Measurements from ENCODE around the gene PIK3R5.

Gene PIK3R5

DNA sequence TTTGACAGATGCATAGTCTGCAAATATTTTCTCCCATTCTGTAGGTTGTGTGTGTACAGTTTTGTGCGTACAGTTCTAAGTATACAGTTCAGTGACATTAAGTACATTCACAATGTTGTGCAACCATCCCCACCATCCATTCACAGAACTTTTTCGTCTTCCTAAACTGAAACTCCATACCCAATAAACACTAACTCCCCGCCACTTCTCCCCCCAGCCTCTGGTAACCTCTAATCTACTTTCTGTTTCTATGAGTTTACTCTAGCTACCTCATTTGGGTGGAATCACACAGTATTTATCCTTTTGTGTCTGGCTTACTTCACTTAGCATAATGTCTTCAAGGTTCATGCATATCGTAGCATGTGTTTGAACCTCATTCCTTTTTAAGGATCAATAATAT is 14.3 kb downstream of the PIK3R5 start:
- no peak for DNase-seq

- DNase-seq = no peak
These were observed 16.3 kb downstream of the PIK3R5 start for GRCh38 chr17:8949061-8949661.

DNA sequence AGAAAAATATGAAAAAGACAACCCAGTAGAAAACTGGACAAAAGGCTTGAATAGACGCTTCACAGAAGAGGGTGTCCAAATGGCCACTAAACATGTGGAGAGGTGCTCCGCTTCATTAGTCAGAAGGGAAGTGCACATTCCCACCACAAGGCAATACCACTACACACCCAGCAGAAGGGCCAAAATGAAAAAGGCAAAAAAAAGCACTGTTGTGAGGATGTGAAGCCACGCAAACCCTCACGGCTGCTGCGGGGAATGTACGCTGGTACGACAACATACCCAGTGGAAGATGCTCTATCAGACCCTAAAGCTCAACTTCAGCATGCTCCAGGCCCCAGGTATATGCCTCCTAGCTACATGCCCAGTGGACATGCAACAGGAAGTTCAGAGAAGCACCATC is 17.0 kb downstream of the PIK3R5 start:
- DNase-seq = no peak

- no peak for DNase-seq
These were observed 18.3 kb downstream of the PIK3R5 start for GRCh38 chr17:8947201-8947600.

- no peak for DNase-seq
These were observed 19.0 kb downstream of the PIK3R5 start for GRCh38 chr17:8946476-8946875.

GRCh38 chr17:8946071-8946470 is 19.4 kb downstream of the PIK3R5 start:
- no peak for DNase-seq

DNA sequence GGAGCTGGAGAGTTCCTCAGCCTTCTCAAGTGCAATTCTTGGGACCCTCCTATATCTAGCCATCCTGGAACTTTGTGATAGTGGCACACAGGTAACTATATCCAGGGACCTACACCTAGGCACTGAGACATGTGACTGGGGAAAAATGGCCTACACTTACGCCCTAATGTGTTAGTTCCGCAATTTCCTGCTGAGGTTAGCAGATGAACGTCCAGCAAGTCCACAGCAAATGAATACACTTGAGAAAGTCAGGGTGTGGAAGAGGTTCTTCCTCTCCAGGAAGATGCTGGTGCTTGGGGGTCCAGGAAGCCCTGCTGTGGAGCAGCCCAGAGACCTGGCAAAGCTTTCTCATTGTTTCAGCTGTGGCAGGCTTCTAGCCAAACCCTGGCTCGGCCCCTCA is 20.8 kb downstream of the PIK3R5 start:
- DNase-seq = no peak

DNA sequence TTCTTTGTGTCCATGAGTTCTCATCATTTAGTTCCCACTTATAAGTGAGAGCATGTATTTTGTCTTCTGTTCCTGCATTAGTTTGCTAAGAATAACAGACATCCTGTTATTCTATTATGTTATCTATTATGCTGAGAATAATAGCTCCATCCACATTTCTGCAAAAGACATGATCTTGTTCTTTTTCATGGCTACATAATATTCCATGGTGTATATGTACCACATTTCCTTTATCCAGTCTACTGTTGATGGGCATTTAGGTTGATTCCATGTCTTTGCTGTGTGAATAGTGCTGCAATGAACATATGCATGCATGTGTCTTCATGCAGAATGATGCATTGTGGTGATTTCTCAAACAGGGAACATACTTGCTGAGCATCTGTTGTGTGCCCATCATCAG is 21.4 kb downstream of the PIK3R5 start:
- no peak for DNase-seq

- DNase-seq = peak; percentile 18
These were observed 23.4 kb downstream of the PIK3R5 start for GRCh38 chr17:8941980-8942622.

GRCh38 chr17:8941520-8941919 is 24.0 kb downstream of the PIK3R5 start:
- peak; percentile 29 for DNase-seq

DNA sequence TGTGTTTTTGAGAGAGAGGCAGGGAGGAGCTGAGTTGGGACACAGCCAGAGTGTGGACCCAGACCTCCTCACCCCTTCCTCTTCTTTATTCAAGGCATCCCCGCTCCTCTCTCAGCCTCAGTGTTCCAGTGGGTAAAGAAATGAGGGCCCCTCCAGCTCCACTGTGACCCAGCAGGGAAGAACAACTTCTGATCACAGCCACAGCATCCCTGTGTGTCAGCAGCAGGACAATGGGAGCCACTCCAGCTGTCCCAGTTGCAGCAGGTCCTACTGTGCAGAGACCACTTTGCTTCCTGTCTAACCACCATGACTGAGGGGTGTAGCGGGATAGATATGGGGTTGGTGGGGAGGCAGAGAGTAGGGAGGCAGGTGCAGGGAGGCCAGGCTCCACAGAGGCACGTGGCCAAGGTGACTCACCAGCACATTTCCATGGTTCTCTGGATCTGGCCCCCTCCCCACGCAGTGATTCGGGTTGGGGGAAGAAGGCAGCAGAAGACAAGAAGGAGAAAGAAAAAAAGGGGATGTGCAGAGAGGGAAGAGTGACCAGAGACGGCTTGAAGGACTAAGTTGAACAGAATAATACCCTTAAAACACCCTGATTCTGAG is 24.5 kb downstream of the PIK3R5 start:
- no peak for DNase-seq

DNA sequence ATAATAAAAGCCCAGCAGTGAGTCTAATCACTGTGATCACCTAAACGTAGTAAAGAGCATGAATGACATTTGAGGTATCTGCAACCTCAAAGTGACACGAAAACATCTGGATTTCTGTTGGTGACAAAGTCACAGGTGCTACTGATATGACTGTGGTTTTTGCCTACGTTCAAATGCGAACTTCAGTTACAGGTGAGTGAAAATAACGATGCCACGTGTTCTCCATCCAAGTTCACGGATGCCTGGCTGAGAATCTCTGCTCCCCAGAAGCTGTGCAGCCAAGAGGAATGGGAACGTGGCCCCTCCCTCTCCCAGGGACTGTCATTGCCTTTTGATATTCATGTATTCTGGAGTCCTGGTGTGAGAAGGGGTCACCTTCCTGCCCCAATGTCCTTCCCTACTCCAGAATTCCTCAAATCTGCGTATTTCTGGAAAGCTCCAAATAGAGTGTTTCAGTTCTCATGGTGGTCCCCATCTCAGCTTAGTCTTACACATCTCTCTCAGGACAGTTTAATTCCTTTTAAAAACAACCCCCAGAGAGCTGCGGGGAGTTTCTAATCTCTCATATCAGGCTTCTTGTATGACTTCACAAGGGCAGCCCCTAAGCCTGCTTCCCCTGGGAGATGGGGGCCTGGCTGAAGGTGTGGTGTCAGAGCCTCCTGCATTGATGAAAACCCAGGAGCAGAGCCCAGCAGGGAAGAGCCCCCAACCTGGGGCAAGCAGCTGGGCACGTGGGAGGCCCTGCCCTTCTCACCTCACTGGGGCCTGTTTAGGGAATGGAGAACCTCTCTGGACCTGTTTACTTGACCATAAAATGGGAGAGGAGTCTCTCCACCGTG is 25.8 kb downstream of the PIK3R5 start:
- no peak for DNase-seq

DNA sequence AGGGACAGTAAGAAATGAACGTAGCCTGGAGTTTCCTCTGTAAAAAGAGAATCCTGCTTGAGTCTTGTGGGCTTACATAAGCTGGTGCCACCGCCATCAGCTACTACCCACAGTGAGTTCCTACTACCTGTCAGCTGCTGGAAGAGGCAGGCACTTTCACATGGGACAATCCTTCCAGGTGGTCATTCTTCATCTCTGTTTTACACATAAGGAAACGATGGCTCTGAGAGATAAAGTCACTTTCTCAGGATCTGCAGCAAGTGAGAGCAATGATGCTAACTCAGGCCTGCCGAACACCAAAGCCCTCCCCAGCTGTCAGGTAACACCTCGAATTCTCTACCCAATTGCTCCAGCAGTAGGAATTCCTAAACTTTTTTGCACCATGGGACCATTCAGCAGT is 26.6 kb downstream of the PIK3R5 start:
- no peak for DNase-seq

DNA sequence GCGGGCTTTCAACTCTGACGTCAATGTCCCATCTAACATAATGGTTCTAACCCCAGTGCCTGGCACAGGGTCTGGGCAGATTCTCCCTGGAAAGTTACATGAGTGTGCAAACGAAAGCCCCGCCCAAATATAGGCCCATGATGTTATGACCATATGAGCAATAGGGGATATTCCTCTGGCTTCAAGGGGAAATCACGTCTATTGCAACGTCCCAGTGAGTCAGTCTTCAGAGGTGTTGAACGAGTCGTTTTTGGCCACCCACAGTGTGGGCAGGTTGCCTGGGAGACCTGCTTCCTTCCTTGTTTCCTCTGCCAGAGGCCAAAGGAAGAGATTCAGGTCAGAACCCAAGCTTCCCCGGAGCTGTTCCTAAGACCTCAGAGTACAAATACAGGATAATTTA is 30.3 kb downstream of the PIK3R5 start:
- no peak for DNase-seq

DNA sequence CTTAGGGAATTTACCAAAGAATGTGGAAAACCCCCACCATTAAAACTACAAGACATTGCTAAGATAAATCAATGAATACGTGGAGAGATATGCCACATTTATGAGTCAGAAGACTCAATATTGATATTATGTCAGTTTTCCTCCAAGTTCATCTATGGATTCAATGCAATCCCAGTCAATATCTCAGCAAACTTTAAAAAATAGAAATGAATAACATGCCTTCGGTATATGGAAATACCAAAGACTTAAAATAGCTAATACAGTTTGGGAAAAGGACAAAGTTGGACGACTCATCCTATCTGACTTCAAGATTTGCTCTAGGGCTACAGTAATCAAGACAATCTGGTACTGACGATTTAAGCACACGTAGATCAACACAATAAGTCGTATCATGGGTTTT is 31.2 kb downstream of the PIK3R5 start:
- DNase-seq = no peak

DNA sequence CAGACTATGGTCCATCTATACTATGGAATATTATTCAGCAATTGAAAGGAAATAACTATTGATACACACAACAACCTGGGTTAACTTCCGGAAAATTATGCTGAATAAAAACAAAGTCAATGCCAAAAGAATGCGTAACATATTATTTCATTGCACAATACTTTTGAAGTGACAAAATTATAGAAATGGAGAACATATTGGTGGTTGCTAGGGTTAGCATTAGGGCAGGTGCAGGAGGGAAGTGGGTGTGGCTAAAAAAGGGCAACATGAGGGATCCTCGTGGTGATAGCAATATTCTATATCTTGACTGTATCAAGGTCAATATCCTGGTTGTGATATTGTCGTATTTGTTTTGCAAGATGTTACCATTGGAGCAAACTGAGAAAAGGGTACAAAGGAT is 34.9 kb downstream of the PIK3R5 start:
- no peak for DNase-seq

DNA sequence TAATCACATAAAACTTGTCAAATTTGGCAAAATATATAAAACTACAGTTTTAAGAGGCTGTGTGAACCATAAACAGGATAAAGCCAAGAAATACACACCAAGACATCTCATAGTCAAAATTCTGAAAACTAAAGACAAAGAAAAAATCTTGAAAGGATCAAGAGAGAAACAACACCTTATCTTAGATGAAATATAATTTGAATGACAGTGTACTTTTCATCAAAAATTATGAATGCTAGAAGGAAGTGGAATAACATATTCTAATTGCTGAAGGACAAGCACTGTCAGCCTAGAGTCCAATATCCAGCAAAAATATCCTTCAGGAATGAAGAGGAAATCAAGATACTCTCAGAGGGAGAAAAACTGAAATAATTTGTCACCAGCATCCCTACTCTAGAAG is 37.2 kb downstream of the PIK3R5 start:
- DNase-seq = no peak

DNA sequence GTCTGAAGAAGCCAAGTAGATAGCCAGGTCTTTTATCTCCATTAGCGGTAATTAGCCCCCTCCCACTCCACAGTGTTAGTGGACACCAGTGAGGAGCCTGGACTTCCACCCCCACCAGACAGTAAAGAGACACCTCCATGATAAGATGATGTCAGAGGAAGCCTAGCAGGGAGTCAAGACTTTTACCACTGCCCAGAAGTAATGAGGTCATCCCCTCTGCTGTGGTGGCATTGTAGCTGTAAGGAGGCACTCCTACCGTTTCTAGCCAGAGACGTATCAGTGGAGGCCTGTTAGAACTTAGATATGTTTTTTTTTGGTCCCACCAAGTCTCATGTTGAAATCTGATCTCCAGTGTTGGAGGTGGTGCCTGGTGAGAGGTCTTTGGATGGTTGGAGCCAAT is 38.1 kb downstream of the PIK3R5 start:
- DNase-seq = no peak

GRCh38 chr17:8925808-8926207 is 39.7 kb downstream of the PIK3R5 start:
- no peak for DNase-seq

GRCh38 chr17:8925141-8925540 is 40.4 kb downstream of the PIK3R5 start:
- DNase-seq = no peak

- no peak for DNase-seq
These were observed 40.9 kb downstream of the PIK3R5 start for GRCh38 chr17:8924595-8924994.

GRCh38 chr17:8923762-8924161 is 41.7 kb downstream of the PIK3R5 start:
- DNase-seq = no peak

GRCh38 chr17:8922928-8923327 is 42.6 kb downstream of the PIK3R5 start:
- DNase-seq = no peak

DNA sequence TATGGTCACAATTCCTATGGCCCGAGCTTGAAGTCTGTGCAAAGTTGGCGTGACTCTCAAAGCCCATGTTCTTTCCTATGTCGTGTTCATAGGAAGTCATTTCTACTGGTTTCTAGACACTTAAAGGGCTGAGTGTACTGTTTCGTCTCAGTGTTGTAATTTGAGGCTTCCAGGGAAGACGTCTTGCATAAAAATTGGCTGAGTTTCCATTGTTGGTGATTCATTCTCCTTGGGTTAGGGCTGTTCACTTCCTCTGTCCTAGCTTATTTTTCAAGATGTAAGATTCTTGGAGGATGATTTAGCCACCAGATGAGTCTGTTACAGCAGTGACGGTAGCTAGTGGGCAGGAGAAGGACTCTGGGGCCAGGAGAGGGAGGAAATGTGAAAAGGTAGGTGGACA is 43.1 kb downstream of the PIK3R5 start:
- DNase-seq = no peak
